AG04450 (cell line): ENCODE data around the gene FBXL3. TPM values are rescaled to one million over a fixed set of nuclear protein-coding genes. Genes with fewer than 3 reads are reported as not detected.

Source experiments
- CTCF ChIA-PET: fragments of 300-600, 350-600 bp; formaldehyde crosslinking; extraction: SDS; loops from one replicate; lab custom pipeline; 2022; ENCODE audit warnings: antibody characterized with exemption, inconsistent platforms; lab: Charles Lee
- POLR2A ChIA-PET: fragments of 350-600 bp; formaldehyde crosslinking; extraction: SDS; loops from one replicate; lab custom pipeline; 2021; ENCODE audit warnings: antibody characterized with exemption, inconsistent platforms; lab: Yijun Ruan, JAX
- DNase-seq: peaks from one replicate; pipeline ENCODE4 v3.0.0-alpha.2; 2011; ENCODE audit warnings: low read depth, low spot score
- H3K27ac ChIP-seq: one replicate; pipeline ENCODE4 v1.5.1; 2012; ENCODE audit warnings: low read depth, low read length, control low read depth
- H3K27me3 ChIP-seq: one replicate; pipeline ENCODE4 v1.6.0; 2012; ENCODE audit warnings: low read length; ENCODE audit not compliant: control insufficient read depth, insufficient read depth
- H3K4me3 ChIP-seq: 2 replicates; pipeline ENCODE4 v1.5.1; 2011; ENCODE audit warnings: mild to moderate bottlenecking, low read depth, low read length, control low read depth
- H3K9me3 ChIP-seq: 2 replicates; pipeline ENCODE4 v1.5.1; 2012; ENCODE audit warnings: low read length; ENCODE audit not compliant: control insufficient read depth, insufficient read depth
- polyA plus RNA-seq: library from polyadenylated mRNA; depleted of rRNA; stranded (reverse); fragments of >200 nt; gene quantifications from 2 replicates; pipeline ENCODE4 v1.2.3, GENCODE V29; 2011
- TF ChIP-seq, protein P1 (sequence below): IDR thresholded peaks from 2 replicates; pipeline ENCODE4 v1.5.1; 2011; ENCODE audit warnings: low read depth, low read length, control low read depth, inconsistent platforms

Gene FBXL3
- polyA plus RNA-seq, 1 experiment: 38.0 TPM

DNA sequence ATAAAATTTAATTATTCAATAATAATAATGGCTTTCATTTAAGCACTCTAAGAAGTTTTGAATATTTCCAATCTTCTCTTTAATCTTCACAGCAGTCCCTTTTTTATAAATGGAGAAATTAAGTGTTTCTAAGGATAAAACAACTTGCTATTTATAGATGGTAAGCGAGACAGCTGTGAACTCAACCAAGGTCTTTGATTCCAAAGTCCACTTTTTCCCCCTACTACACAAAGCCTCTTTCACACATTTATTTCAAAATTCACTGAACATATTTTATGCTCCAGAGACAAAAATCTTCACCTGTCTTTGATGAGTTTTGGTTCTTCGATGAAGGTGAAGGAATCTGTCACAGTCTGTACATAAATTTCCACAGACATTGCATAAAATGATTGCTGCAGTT is 34.4 kb upstream of the FBXL3 start:
- DNase-seq: no peak
- Histone ChIP-seq H3K27ac (no peak overlapping the region), H3K27me3 (no peaks in the 10 kb centered on the region), H3K9me3 (no peaks in the 10 kb centered on the region), H3K4me3 (no peak overlapping the region)
- CTCF ChIA-PET: no interaction called here
- TF ChIP-seq, protein P1, sequence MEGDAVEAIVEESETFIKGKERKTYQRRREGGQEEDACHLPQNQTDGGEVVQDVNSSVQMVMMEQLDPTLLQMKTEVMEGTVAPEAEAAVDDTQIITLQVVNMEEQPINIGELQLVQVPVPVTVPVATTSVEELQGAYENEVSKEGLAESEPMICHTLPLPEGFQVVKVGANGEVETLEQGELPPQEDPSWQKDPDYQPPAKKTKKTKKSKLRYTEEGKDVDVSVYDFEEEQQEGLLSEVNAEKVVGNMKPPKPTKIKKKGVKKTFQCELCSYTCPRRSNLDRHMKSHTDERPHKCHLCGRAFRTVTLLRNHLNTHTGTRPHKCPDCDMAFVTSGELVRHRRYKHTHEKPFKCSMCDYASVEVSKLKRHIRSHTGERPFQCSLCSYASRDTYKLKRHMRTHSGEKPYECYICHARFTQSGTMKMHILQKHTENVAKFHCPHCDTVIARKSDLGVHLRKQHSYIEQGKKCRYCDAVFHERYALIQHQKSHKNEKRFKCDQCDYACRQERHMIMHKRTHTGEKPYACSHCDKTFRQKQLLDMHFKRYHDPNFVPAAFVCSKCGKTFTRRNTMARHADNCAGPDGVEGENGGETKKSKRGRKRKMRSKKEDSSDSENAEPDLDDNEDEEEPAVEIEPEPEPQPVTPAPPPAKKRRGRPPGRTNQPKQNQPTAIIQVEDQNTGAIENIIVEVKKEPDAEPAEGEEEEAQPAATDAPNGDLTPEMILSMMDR: no peak
- POLR2A ChIA-PET: no interaction called here

DNA sequence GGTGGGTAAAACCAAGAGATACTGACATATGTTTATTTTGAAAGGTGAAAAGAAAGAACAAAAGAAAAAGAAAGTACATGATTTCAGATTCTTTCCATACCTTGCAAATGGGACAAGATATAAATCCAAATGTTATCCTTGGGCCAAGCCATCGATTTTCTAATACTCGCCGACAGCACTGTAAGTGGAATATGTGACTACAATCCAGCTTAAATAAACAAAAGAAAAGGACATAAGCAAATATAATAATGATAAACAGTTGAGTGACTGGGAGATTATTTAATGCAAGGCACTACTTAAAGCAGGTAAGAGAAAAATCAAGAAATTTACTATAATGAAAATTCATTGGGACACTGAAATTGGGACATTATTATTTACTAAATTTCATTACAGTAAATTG is 29.9 kb upstream of the FBXL3 start:
- Histone ChIP-seq H3K27me3 (no peaks in the 10 kb centered on the region), H3K4me3 (no peak overlapping the region), H3K9me3 (no peaks in the 10 kb centered on the region), H3K27ac (no peak overlapping the region)
- ChIA-PET CTCF (no interaction called here), POLR2A (no interaction called here)
- TF ChIP-seq, protein P1: no peak
- DNase-seq: no peak

DNA sequence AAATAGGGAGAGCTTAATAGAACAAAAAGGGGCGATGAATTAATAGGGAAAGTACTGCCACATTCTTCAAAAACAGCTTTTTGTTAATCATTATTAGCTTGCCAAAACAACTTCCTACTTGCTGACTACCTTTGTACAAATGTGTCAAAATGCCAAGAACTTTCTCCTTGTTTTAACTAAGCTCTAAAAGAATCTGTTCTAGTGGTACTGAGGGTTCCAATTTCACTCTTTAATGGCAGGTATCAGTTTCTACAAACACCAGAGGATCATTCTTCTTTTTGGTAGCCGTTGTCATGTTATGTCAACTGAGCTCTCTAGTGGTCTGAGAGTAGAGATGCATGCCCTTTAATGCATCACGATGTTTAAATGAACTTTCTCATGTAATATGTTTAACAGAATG is 29.4 kb upstream of the FBXL3 start:
- TF ChIP-seq, protein P1: no peak
- Histone ChIP-seq H3K27ac (no peak overlapping the region), H3K9me3 (no peaks in the 10 kb centered on the region), H3K4me3 (no peak overlapping the region), H3K27me3 (no peaks in the 10 kb centered on the region)
- ChIA-PET CTCF (no interaction called here), POLR2A (no interaction called here)
- no peak for DNase-seq

DNA sequence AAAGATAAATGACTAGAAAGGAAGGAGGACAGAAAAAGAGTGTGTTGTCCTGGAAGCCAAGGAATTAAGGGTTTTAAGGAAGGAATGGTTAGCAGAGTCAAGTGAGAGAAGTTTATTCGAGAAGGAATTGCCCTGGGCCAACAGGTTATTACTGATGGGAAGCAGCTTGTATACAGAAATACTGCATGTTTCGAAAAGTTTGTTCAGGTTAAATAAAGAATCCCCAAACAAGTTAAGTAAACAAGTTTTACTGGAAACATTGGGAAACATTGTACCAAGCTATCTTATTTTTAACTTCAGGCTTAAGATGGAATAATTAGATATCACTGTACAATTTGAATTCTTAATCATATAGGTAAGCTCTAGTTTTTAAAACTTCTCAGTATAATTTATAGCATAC is 28.2 kb upstream of the FBXL3 start:
- DNase-seq: no peak
- Histone ChIP-seq H3K27me3 (no peaks in the 10 kb centered on the region), H3K9me3 (no peaks in the 10 kb centered on the region), H3K4me3 (no peak overlapping the region), H3K27ac (no peak overlapping the region)
- CTCF ChIA-PET: interaction anchor here (0.6 kb wide), 1 partner anchor 37 kb away, joined by 4 read pairs; no protein-coding TSS in a partner anchor
- TF ChIP-seq, protein P1: no peak
- POLR2A ChIA-PET: no interaction called here

DNA sequence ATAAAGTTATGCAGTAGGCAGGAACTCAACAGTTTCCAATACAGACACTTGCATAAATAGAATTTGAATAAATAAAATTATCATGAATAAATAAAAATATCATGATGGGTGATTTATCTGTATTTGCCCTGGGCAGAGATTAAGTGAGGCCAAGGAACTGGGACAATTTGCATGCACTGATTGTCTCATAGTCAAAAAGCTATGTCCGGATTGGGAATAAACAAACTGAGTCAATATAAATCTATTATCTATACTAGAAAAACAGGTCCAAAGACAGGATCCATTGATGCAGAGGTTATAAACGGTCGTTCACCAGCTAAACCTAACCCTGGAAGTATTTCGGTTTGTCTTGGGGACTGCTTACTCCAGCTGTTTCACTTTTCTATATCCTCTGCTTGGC is 26.2 kb upstream of the FBXL3 start:
- ChIA-PET POLR2A (no interaction called here), CTCF (interaction anchor here (0.6 kb wide), 1 partner anchor 20 kb away, joined by 5 read pairs; no protein-coding TSS in a partner anchor)
- no peak for DNase-seq
- Histone ChIP-seq H3K27ac (no peak overlapping the region), H3K9me3 (no peaks in the 10 kb centered on the region), H3K4me3 (no peak overlapping the region), H3K27me3 (no peaks in the 10 kb centered on the region)
- TF ChIP-seq, protein P1: no peak
